GM19455 (cell line): ENCODE measurements around the gene RTL9.
"Not testable (repeated sequence)": the region's sequence is repeated elsewhere in the genome, so short reads cannot be mapped to it uniquely, and the experiment has no call there.

ENCODE experiments used
- ATAC-seq: cut with Tn5 transposase; IDR thresholded peaks from one replicate; pipeline ENCODE4 v1.9.1; 2021; ENCODE audit not compliant: unreplicated experiment

The RTL9 gene

GRCh38 chrX:110358548-110358947, at the start of gene RTL9:
TSS of gene RTL9 (plus strand) at chrX:110358848. CDS start at chrX:110450618, 91,770 bp downstream.
- ATAC-seq: no peak

GRCh38 chrX:110310000-110310790, 48.5 kb upstream of the RTL9 start:
- ATAC-seq: no peak

- ATAC-seq: peak; percentile 83
These were observed 47.8 kb upstream of the RTL9 start for GRCh38 chrX:110310896-110311295.

- no peak for ATAC-seq
These were observed 47.0 kb upstream of the RTL9 start for GRCh38 chrX:110311437-110312230.

- no peak for ATAC-seq
These were observed 43.1 kb upstream of the RTL9 start for GRCh38 chrX:110315551-110315950.

GRCh38 chrX:110316351-110317060, 42.1 kb upstream of the RTL9 start:
- no peak for ATAC-seq

- peak; percentile 35 for ATAC-seq
These were observed 41.4 kb upstream of the RTL9 start for GRCh38 chrX:110317061-110317819.

- ATAC-seq: peak; percentile 70
These were observed 40.6 kb upstream of the RTL9 start, which contains the start of gene AMMECR1 for GRCh38 chrX:110317820-110318663. TSS of gene AMMECR1 (minus strand) at chrX:110318085. CDS start at chrX:110318071, 14 bp downstream.

- ATAC-seq: peak; percentile 25
These were observed 40.0 kb upstream of the RTL9 start for GRCh38 chrX:110318664-110318968.

GRCh38 chrX:110320381-110320987, 38.2 kb upstream of the RTL9 start:
- no peak for ATAC-seq

GRCh38 chrX:110321081-110321480, 37.6 kb upstream of the RTL9 start:
- no peak for ATAC-seq

- no peak for ATAC-seq
These were observed 37.0 kb upstream of the RTL9 start for GRCh38 chrX:110321670-110322069.

- no peak for ATAC-seq
These were observed 36.0 kb upstream of the RTL9 start for GRCh38 chrX:110322603-110323002.

GRCh38 chrX:110326712-110327111, 31.9 kb upstream of the RTL9 start:
- no peak for ATAC-seq

GRCh38 chrX:110327336-110327735, 31.3 kb upstream of the RTL9 start:
- ATAC-seq: no peak

GRCh38 chrX:110328613-110329012, 30.0 kb upstream of the RTL9 start:
- ATAC-seq: not testable (repeated sequence)

- ATAC-seq: no peak
These were observed 27.1 kb upstream of the RTL9 start for GRCh38 chrX:110331444-110332030.

- not testable (repeated sequence) for ATAC-seq
These were observed 25.2 kb upstream of the RTL9 start for GRCh38 chrX:110333458-110333857.

GRCh38 chrX:110338935-110339334, 19.7 kb upstream of the RTL9 start:
- no peak for ATAC-seq
